GM23338 (cell line): Measurements from ENCODE around the gene APOD. TPM values are rescaled to one million over a fixed set of nuclear protein-coding genes. Genes with fewer than 3 reads are reported as not detected.

ENCODE experiments used
- ATAC-seq: fragments of 200-7000 bp; cut with Tn5 transposase; 3 replicates; pipeline ENCODE4 v1.9.1; 2020
- DNase-seq: peaks from one replicate; pipeline ENCODE4 v3.0.0-alpha.2; 2015; ENCODE audit warnings: low spot score
- H2AFZ ChIP-seq: fragments of 200-600 bp; sonication (generic); 2 replicates; pipeline ENCODE4 v1.8.0; 2016; ENCODE audit warnings: antibody characterized with exemption, mild to moderate bottlenecking, moderate library complexity
- H3F3A ChIP-seq: fragments of 200-600 bp; sonication (generic); replicated peaks from 2 replicates; pipeline ENCODE4 v1.8.0; 2017; ENCODE audit warnings: antibody characterized with exemption, mixed run types, low read depth
- H3K27ac ChIP-seq: fragments of 200-600 bp; sonication (generic); 2 replicates; pipeline ENCODE4 v1.6.1; 2016; ENCODE audit warnings: low read depth
- H3K27me3 ChIP-seq: fragments of 200-600 bp; sonication (generic); 2 replicates; pipeline ENCODE4 v1.8.0; 2016; ENCODE audit warnings: mild to moderate bottlenecking, mixed run types, moderate library complexity; ENCODE audit not compliant: insufficient read depth
- H3K36me3 ChIP-seq: fragments of 200-600 bp; sonication (generic); 2 replicates; pipeline ENCODE4 v1.8.0; 2016; ENCODE audit warnings: mild to moderate bottlenecking; ENCODE audit not compliant: insufficient read depth
- H3K4me1 ChIP-seq: fragments of 200-600 bp; sonication (generic); 2 replicates; pipeline ENCODE4 v1.8.0; 2016; ENCODE audit warnings: mild to moderate bottlenecking, moderate library complexity; ENCODE audit not compliant: insufficient read depth
- H3K4me2 ChIP-seq: fragments of 200-600 bp; sonication (generic); 2 replicates; pipeline ENCODE4 v1.7.1; 2017; ENCODE audit warnings: mixed run types
- H3K4me3 ChIP-seq: fragments of 200-600 bp; sonication (generic); 2 replicates; pipeline ENCODE4 v1.6.1; 2016; ENCODE audit warnings: mixed run types
- H3K79me2 ChIP-seq: fragments of 200-600 bp; sonication (generic); replicated peaks from 2 replicates; pipeline ENCODE4 v1.8.0; 2017; ENCODE audit warnings: mild to moderate bottlenecking; ENCODE audit not compliant: insufficient read depth
- H3K9me2 ChIP-seq: fragments of 200-600 bp; sonication (generic); 2 replicates; pipeline ENCODE4 v1.8.0; 2017; ENCODE audit not compliant: insufficient read depth
- H4K20me1 ChIP-seq: fragments of 200-600 bp; sonication (generic); replicated peaks from 2 replicates; pipeline ENCODE4 v1.8.0; 2017; ENCODE audit warnings: mild to moderate bottlenecking; ENCODE audit not compliant: insufficient read depth
- H3K27ac Mint-ChIP-seq: 2 replicates; pipeline ENCODE4 v1.8.0; 2020; ENCODE audit warnings: inconsistent platforms, mild to moderate bottlenecking, moderate library complexity, mixed read lengths
- H3K27me3 Mint-ChIP-seq: 3 replicates; pipeline ENCODE4 v1.8.0; 2022; ENCODE audit warnings: low read depth, mild to moderate bottlenecking, moderate library complexity, mixed read lengths, inconsistent platforms; ENCODE audit not compliant: insufficient read depth, poor library complexity
- H3K36me3 Mint-ChIP-seq: 3 replicates; pipeline ENCODE4 v1.8.0; 2021; ENCODE audit warnings: low read depth, mild to moderate bottlenecking, inconsistent platforms, moderate library complexity, mixed read lengths
- H3K4me1 Mint-ChIP-seq: 3 replicates; pipeline ENCODE4 v1.8.0; 2020; ENCODE audit warnings: mild to moderate bottlenecking, inconsistent platforms, mixed read lengths
- H3K4me3 Mint-ChIP-seq: 3 replicates; pipeline ENCODE4 v1.8.0; 2021; ENCODE audit warnings: moderate library complexity, mild to moderate bottlenecking, inconsistent platforms, mixed read lengths
- H3K9me3 Mint-ChIP-seq: 3 replicates; pipeline ENCODE4 v1.8.0; 2020; ENCODE audit warnings: moderate library complexity, mild to moderate bottlenecking, inconsistent platforms, mixed read lengths
- CREB1 ChIP-seq: fragments of 250-450 bp; sonication (Bioruptor Pico); IDR thresholded peaks from 2 replicates; pipeline ENCODE4 v1.5.0; 2020; ENCODE audit warnings: low read depth, mild to moderate bottlenecking, moderate library complexity
- CTCF ChIP-seq, 2 experiments: fragments of 200-600 bp in 1 of 2; sonication (generic) in 1 of 2; conservative IDR thresholded peaks; 2 replicates each; pipeline versions ENCODE4 v1.5.1 to v1.6.1; 2016 to 2017; ENCODE audit warnings: antibody characterized with exemption in 2 of 2, low read depth in 2 of 2, mild to moderate bottlenecking in 2 of 2, moderate library complexity in 1 of 2
- EZH2 ChIP-seq: fragments of 200-600 bp; sonication (generic); IDR thresholded peaks from one replicate; pipeline ENCODE4 v1.8.0; 2017; ENCODE audit warnings: antibody characterized with exemption, mild to moderate bottlenecking, low read depth; ENCODE audit not compliant: unreplicated experiment
- EZH2phosphoT487 ChIP-seq: fragments of 200-600 bp; sonication (generic); IDR thresholded peaks from one replicate; pipeline ENCODE4 v1.8.1; 2018; ENCODE audit warnings: antibody characterized with exemption; ENCODE audit not compliant: unreplicated experiment
- NANOG ChIP-seq: IDR thresholded peaks from 2 replicates; pipeline ENCODE4 v1.6.1; 2016; ENCODE audit warnings: antibody characterized with exemption, borderline replicate concordance
- POLR2AphosphoS5 ChIP-seq: IDR thresholded peaks from 2 replicates; pipeline ENCODE4 v1.6.1; 2016; ENCODE audit warnings: antibody characterized with exemption, low read depth
- STAT1 ChIP-seq: IDR thresholded peaks from one replicate; pipeline ENCODE4 v1.6.1; 2016; ENCODE audit warnings: antibody characterized with exemption; ENCODE audit not compliant: unreplicated experiment
- polyA plus RNA-seq: library from polyadenylated mRNA; unstranded; fragments of >200 nt; fragmentation: Nextera tagmentation; extraction: Ambion mirVana; gene quantifications from 2 replicates; pipeline ENCODE4 v1.2.1, GENCODE V29; 2016
- total RNA-seq: library from RNA; depleted of rRNA; stranded (reverse); fragments of >200 nt; shearing (Covaris generic); gene quantifications from 2 replicates; pipeline ENCODE4 v1.2.3, GENCODE V29; 2014

APOD gene
- total and polyA plus RNA-seq, 2 experiments from 2014 or later = not detected

GRCh38 chr3:195557322-195557721 lies 26.4 kb downstream of the APOD start:
- no peaks in the 10 kb centered on the region for H3K36me3 ChIP-seq
- H3K79me2 ChIP-seq = no peaks in the 10 kb centered on the region
- H3K4me3 ChIP-seq = no peak overlapping the region
- no peak overlapping the region for H3K27ac ChIP-seq
- no peaks in the 10 kb centered on the region for H3K4me1 ChIP-seq
- Mint-ChIP-seq H3K4me3 (no peak overlapping the region), H3K27me3 (peaks cover 17% of the 10 kb centered on the region), H3K9me3 (no peaks in the 10 kb centered on the region; the same call in 2 of the 3 replicates), H3K4me1 (peaks cover 19% of the 10 kb centered on the region), H3K36me3 (no peaks in the 10 kb centered on the region), H3K27ac (no peak overlapping the region)
- H3F3A ChIP-seq = no peaks in the 10 kb centered on the region
- no peaks in the 10 kb centered on the region for H3K9me2 ChIP-seq
- TF ChIP-seq POLR2AphosphoS5 = no peak
- no peak for TF ChIP-seq EZH2phosphoT487
- no peak for TF ChIP-seq EZH2
- no peak for TF ChIP-seq CREB1
- 0 out of 2 replicates have a peak, but pooled peaks cover 2% of the 10 kb centered on the region for H4K20me1 ChIP-seq
- no peak overlapping the region for H2AFZ ChIP-seq
- H3K4me2 ChIP-seq = no peak overlapping the region
- DNase-seq (no peak), ATAC-seq (no peak)
- H3K27me3 ChIP-seq = no peaks in the 10 kb centered on the region

GRCh38 chr3:195556390-195556789 lies 27.4 kb downstream of the APOD start:
- DNase-seq (peak; percentile 77), ATAC-seq (peak; percentile 84)
- Histone ChIP-seq H2AFZ (peak overlapping the region; percentile 2; the same call in 1 of the 2 replicates), H3K36me3 (no peaks in the 10 kb centered on the region), H3K27ac (no peak overlapping the region), H3F3A (no peaks in the 10 kb centered on the region), H3K4me2 (no peak overlapping the region), H3K79me2 (no peaks in the 10 kb centered on the region), H3K4me3 (no peak overlapping the region), H3K9me2 (no peaks in the 10 kb centered on the region), H3K27me3 (no peaks in the 10 kb centered on the region), H4K20me1 (0 out of 2 replicates have a peak, but pooled peaks cover 2% of the 10 kb centered on the region), H3K4me1 (no peaks in the 10 kb centered on the region)
- peaks cover 15% of the 10 kb centered on the region for H3K27me3 Mint-ChIP-seq
- no peaks in the 10 kb centered on the region for H3K36me3 Mint-ChIP-seq
- peak; percentile 73 to 81 for TF ChIP-seq CTCF (conservative IDR thresholded peaks at IDR 0.05; ENCODE audit: low read depth in 2 of 2)
- TF ChIP-seq STAT1 = no peak
- 0 out of 2 replicates have a peak, but pooled peaks have one; percentile 9 for TF ChIP-seq CREB1
- no peak overlapping the region for H3K4me3 Mint-ChIP-seq
- peaks cover 20% of the 10 kb centered on the region for H3K4me1 Mint-ChIP-seq
- H3K9me3 Mint-ChIP-seq = no peaks in the 10 kb centered on the region; the same call in 2 of the 3 replicates
- no peak overlapping the region for H3K27ac Mint-ChIP-seq

- no peaks in the 10 kb centered on the region for H3F3A ChIP-seq
- H3K9me2 ChIP-seq = no peaks in the 10 kb centered on the region
- no peaks in the 10 kb centered on the region for H3K36me3 ChIP-seq
- no peaks in the 10 kb centered on the region for H3K36me3 Mint-ChIP-seq
- 0 out of 2 replicates have a peak, but pooled peaks have one; percentile 38 for TF ChIP-seq CREB1
- TF ChIP-seq NANOG = no peak
- H3K4me1 Mint-ChIP-seq = peaks cover 26% of the 10 kb centered on the region
- no peak overlapping the region for H2AFZ ChIP-seq
- H3K4me3 Mint-ChIP-seq = no peak overlapping the region
- no peaks in the 10 kb centered on the region for H3K79me2 ChIP-seq
- no peak overlapping the region for H3K4me3 ChIP-seq
- DNase-seq (peak; percentile 50), ATAC-seq (peak; percentile 85)
- no peaks in the 10 kb centered on the region for H3K27me3 ChIP-seq
- H3K27me3 Mint-ChIP-seq = peaks cover 18% of the 10 kb centered on the region
- no peak overlapping the region for H3K27ac ChIP-seq
- H3K4me2 ChIP-seq = no peak overlapping the region
- no peaks in the 10 kb centered on the region; the same call in 1 of the 2 replicates for H3K4me1 ChIP-seq
- no peak overlapping the region for H3K27ac Mint-ChIP-seq
- H3K9me3 Mint-ChIP-seq = no peaks in the 10 kb centered on the region; the same call in 2 of the 3 replicates
- 0 out of 2 replicates have a peak, but pooled peaks cover 2% of the 10 kb centered on the region for H4K20me1 ChIP-seq
Measured at GRCh38 chr3:195555110-195555509, 28.6 kb downstream of the APOD start.
